Midbrain (tissue), 1 donor: ENCODE results near the gene FGFR1OP2.
"Not testable (repeated sequence)": the region's sequence is repeated elsewhere in the genome, so short reads cannot be mapped to it uniquely, and the experiment has no call there.

ENCODE experiments used
- DNase-seq: peaks from one replicate; lab custom pipeline; 2025; lab: John Stamatoyannopoulos, UW

Gene FGFR1OP2

GRCh38 chr12:26941215-26941594 lies 2.9 kb downstream of the FGFR1OP2 start:
- DNase-seq: no peak

GRCh38 chr12:26948309-26948708 lies 10.0 kb downstream of the FGFR1OP2 start:
- no peak for DNase-seq

GRCh38 chr12:26953447-26953846 lies 15.2 kb downstream of the FGFR1OP2 start:
- no peak for DNase-seq

GRCh38 chr12:26954027-26954426 lies 15.8 kb downstream of the FGFR1OP2 start:
- no peak for DNase-seq

GRCh38 chr12:26961391-26961790 lies 23.1 kb downstream of the FGFR1OP2 start:
- not testable (repeated sequence) for DNase-seq

GRCh38 chr12:26961803-26962202 lies 23.5 kb downstream of the FGFR1OP2 start:
- no peak for DNase-seq

GRCh38 chr12:26963413-26963812 lies 25.1 kb downstream of the FGFR1OP2 start:
- no peak for DNase-seq

- DNase-seq: no peak
Measured at GRCh38 chr12:26966842-26967241, 28.6 kb downstream of the FGFR1OP2 start.

- no peak for DNase-seq
Measured at GRCh38 chr12:26970136-26970535, 31.9 kb downstream of the FGFR1OP2 start.

GRCh38 chr12:26971963-26972362 lies 33.7 kb downstream of the FGFR1OP2 start:
- no peak for DNase-seq

GRCh38 chr12:26976687-26977086 lies 38.4 kb downstream of the FGFR1OP2 start:
- DNase-seq: no peak

GRCh38 chr12:26978801-26979200 lies 40.5 kb downstream of the FGFR1OP2 start:
- DNase-seq: no peak

GRCh38 chr12:26979733-26980132 lies 41.5 kb downstream of the FGFR1OP2 start:
- no peak for DNase-seq

- no peak for DNase-seq
Measured at GRCh38 chr12:26982866-26983265, 44.6 kb downstream of the FGFR1OP2 start.

- no peak for DNase-seq
Measured at GRCh38 chr12:26987634-26988424, 49.6 kb downstream of the FGFR1OP2 start.

GRCh38 chr12:26988703-26989102 lies 50.4 kb downstream of the FGFR1OP2 start:
- no peak for DNase-seq

- DNase-seq: no peak
Measured at GRCh38 chr12:26989873-26990272, 51.6 kb downstream of the FGFR1OP2 start.

- DNase-seq: no peak
Measured at GRCh38 chr12:26991826-26992225, 53.6 kb downstream of the FGFR1OP2 start.

- no peak for DNase-seq
Measured at GRCh38 chr12:26994109-26994508, 55.8 kb downstream of the FGFR1OP2 start.

GRCh38 chr12:26995706-26996105 lies 57.4 kb downstream of the FGFR1OP2 start:
- no peak for DNase-seq

- no peak for DNase-seq
Measured at GRCh38 chr12:26997003-26997402, 58.7 kb downstream of the FGFR1OP2 start.

- DNase-seq: no peak
Measured at GRCh38 chr12:27000961-27001360, 62.7 kb downstream of the FGFR1OP2 start.

GRCh38 chr12:27001663-27002062 lies 63.4 kb downstream of the FGFR1OP2 start:
- DNase-seq: no peak

GRCh38 chr12:27002141-27002540 lies 63.9 kb downstream of the FGFR1OP2 start:
- no peak for DNase-seq
